NT2/D1 (cell line): Measurements from ENCODE around the gene ATXN7.

Source experiments
- DNase-seq: peaks from one replicate; pipeline ENCODE4 v3.0.0-alpha.2; 2011; ENCODE audit warnings: low read depth, low spot score
- H3K27me3 ChIP-seq: 2 replicates; pipeline ENCODE4 v1.6.0; 2011; ENCODE audit warnings: mild to moderate bottlenecking; ENCODE audit not compliant: insufficient read length, insufficient read depth
- H3K36me3 ChIP-seq: 2 replicates; pipeline ENCODE4 v1.6.1; 2011; ENCODE audit warnings: mild to moderate bottlenecking, low read length, mixed read lengths; ENCODE audit not compliant: insufficient read depth, insufficient read length
- H3K4me1 ChIP-seq: 2 replicates; pipeline ENCODE4 v1.5.1; 2011; ENCODE audit not compliant: insufficient read depth, insufficient read length
- H3K4me3 ChIP-seq: 2 replicates; pipeline ENCODE4 v1.5.1; 2011; ENCODE audit warnings: low read depth; ENCODE audit not compliant: insufficient read length
- H3K9ac ChIP-seq: 2 replicates; pipeline ENCODE4 v1.6.0; 2011; ENCODE audit warnings: low read depth; ENCODE audit not compliant: insufficient read length
- H3K9me3 ChIP-seq: 2 replicates; pipeline ENCODE4 v1.5.1; 2011; ENCODE audit warnings: mild to moderate bottlenecking, low read length; ENCODE audit not compliant: insufficient read depth
- SUZ12 ChIP-seq: IDR thresholded peaks from 2 replicates; pipeline ENCODE4 v1.6.1; 2011; ENCODE audit not compliant: insufficient read length, insufficient read depth; ENCODE audit errors: extremely low read depth
- YY1 ChIP-seq: IDR thresholded peaks from 2 replicates; pipeline ENCODE4 v1.6.1; 2011; ENCODE audit not compliant: insufficient read length, insufficient read depth
- ZNF274 ChIP-seq: IDR thresholded peaks from 2 replicates; pipeline ENCODE4 v1.6.1; 2011; ENCODE audit warnings: mild to moderate bottlenecking, low read depth, low read length

ATXN7 gene

DNA sequence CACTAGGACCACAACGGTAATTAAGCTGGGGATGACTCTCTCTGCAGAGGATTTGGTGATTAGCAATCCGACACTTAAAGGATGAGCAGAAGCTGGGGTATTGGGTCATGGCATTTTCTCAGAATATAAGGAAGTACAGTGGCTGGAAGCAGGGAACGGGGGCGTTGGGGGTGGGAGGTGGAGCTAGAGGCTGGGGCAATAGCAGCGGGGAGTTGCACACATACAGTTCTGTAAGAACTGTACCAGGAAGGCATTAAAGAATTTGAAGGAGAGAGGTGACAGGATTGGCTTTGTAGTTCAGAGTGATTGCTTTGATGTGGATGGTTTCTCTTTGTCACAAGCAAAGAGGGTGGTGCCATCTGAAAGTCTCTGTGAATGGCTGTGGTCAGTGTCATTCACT is 131.4 kb downstream of the ATXN7 start:
- no peak for TF ChIP-seq YY1
- TF ChIP-seq SUZ12 = no peak
- TF ChIP-seq ZNF274 = no peak
- Histone ChIP-seq H3K36me3 (peaks cover 79% of the 10 kb centered on the region), H3K9me3 (no peaks in the 10 kb centered on the region), H3K4me1 (peaks cover 3% of the 10 kb centered on the region), H3K4me3 (no peak overlapping the region), H3K9ac (no peak overlapping the region), H3K27me3 (no peaks in the 10 kb centered on the region)
- DNase-seq = no peak

DNA sequence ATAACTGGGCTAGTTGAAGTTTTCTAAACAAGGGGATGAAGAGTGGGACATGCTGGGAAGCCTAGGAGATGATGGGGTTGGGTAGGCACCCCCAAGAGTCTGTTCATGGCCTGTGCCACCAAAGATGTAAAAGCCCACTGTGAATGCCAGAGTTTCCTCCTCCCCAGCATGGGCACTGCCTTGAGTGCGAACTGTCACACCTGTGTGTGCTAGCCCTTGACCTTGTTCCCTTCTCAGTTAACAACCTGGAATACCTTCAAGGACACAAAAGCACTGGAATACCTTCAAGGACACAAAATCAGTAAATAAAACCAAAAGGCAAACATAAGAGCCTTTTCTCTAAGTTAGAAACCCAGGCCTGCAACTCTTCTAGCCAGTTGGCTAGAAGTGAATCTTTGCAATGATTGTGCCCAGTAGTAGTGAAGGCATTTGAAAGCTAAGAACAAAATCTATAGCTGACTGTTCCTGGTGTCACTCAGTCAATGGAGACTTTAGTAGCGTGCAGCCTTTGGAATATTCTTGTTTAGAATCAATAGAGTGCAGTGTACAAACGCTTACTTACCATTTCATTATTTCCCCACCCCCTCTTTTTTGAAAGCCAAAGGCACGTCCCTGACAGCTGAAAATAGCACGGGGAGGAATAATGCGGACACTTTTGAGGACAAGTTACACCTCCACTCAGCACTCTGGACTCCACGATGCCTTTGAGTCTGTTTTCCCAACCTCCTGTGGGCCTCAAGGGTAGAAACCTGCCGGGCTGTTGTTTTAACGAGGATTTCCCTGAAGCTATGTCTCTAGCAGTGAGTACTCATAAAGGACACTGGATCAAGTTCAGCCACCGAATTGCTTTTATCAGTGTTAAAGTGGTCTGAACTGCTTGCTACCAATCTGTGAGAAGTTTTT is 135.4 kb downstream of the ATXN7 start:
- Histone ChIP-seq H3K36me3 (peaks cover 65% of the 10 kb centered on the region), H3K9ac (no peak overlapping the region), H3K27me3 (no peaks in the 10 kb centered on the region), H3K4me1 (peaks cover 3% of the 10 kb centered on the region), H3K4me3 (no peak overlapping the region), H3K9me3 (no peaks in the 10 kb centered on the region)
- no peak for DNase-seq
- TF ChIP-seq YY1 = no peak

DNA sequence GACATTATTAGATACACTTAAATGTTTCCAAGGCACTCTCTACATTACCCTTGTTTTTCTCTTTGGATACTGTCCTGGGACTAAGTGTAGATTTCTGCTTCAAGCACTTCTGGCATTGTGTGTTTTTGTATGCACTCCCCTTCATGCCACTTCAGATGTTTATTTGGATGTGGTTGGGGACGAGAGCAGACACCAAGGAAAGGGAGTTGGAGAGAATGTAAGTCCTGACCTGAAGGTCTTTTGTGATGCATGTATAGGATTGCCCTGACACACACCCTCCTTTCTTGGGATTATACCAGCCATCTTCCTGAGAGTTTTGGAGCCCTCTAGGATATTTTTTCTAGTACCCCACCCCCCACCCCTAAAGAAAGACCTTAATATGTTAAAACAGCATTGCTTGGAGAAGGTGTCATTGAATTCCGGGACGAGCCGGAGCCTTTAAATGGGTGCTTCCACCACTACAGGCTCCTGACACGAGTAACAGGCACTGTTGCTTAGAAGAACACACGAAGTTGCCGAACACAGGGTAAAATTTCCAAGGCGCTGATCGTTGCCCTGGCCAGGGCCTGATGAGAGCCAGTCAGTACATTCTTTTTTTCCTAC is 136.9 kb downstream of the ATXN7 start:
- Histone ChIP-seq H3K27me3 (no peaks in the 10 kb centered on the region), H3K4me1 (no peaks in the 10 kb centered on the region), H3K9me3 (no peaks in the 10 kb centered on the region), H3K9ac (no peak overlapping the region), H3K36me3 (peaks cover 66% of the 10 kb centered on the region), H3K4me3 (no peak overlapping the region)
- peak; percentile 56 for DNase-seq
- TF ChIP-seq YY1 (no peak), ZNF274 (no peak), SUZ12 (no peak)

DNA sequence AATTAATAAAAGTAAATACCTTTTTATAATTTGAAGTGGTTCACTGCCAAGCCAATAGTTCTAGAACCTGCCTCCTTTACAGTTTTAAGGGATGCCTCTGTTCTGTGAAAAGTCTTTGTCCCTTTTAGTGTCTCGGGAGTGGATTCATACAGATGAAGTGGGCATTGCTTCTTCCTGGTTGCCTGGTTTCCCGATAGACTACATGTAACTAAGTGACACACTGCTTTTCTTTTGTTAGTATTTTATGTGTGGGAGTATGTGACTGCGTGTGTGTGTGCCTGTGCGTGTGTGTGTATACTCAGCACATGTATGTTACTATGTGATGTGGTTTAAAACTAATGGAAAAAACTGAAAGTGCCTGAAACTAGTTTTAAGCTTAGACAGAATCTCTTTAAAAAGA is 138.6 kb downstream of the ATXN7 start:
- DNase-seq = no peak
- H3K4me3 ChIP-seq = no peak overlapping the region
- H3K9me3 ChIP-seq = no peaks in the 10 kb centered on the region
- TF ChIP-seq SUZ12 (no peak), ZNF274 (no peak), YY1 (no peak)
- H3K36me3 ChIP-seq = peaks cover 68% of the 10 kb centered on the region
- H3K9ac ChIP-seq = no peak overlapping the region
- H3K4me1 ChIP-seq = no peaks in the 10 kb centered on the region
- no peaks in the 10 kb centered on the region for H3K27me3 ChIP-seq

DNA sequence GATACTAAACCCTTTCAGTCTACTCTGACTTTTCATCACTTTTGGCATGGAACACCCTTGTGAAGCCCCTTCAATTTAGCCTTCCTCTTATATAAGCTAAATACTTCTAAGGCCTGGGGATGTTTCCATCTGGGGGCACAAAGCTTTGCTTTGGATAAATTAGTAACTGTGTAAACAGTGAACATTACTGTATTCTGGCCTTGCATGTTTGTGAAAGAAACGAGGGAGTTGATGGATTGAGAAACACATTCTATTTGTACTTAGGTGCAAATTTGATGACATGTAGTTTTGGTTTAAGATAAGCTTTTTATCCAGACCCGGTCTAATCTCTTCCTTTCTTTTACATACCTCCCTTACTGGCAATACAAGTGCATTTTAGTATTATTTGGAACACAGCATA is 139.9 kb downstream of the ATXN7 start:
- Histone ChIP-seq H3K9me3 (no peaks in the 10 kb centered on the region), H3K9ac (no peak overlapping the region), H3K4me3 (no peak overlapping the region), H3K36me3 (peaks cover 69% of the 10 kb centered on the region), H3K27me3 (no peaks in the 10 kb centered on the region), H3K4me1 (no peaks in the 10 kb centered on the region)
- TF ChIP-seq ZNF274 = no peak
- TF ChIP-seq SUZ12 = no peak
- TF ChIP-seq YY1 = no peak
- no peak for DNase-seq

DNA sequence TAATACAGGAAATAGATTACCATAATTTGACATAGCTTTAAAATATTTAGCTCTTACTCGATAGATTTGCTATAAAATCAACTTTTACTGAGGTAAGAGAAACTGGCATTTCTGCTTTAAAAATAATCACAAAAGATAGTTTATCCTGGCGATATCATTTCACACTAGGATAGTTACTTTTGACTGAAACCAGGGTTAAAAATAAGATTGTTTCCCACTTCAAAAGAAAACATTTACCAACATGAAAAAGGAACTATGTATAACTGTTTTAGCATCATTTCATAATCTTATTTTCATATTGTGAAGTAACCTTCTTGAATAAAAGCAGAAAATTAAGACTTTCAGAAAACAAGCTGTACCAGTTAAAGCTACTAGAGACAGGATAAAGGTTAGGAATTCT is 144.3 kb downstream of the ATXN7 start:
- peaks cover 93% of the 10 kb centered on the region for H3K36me3 ChIP-seq

DNA sequence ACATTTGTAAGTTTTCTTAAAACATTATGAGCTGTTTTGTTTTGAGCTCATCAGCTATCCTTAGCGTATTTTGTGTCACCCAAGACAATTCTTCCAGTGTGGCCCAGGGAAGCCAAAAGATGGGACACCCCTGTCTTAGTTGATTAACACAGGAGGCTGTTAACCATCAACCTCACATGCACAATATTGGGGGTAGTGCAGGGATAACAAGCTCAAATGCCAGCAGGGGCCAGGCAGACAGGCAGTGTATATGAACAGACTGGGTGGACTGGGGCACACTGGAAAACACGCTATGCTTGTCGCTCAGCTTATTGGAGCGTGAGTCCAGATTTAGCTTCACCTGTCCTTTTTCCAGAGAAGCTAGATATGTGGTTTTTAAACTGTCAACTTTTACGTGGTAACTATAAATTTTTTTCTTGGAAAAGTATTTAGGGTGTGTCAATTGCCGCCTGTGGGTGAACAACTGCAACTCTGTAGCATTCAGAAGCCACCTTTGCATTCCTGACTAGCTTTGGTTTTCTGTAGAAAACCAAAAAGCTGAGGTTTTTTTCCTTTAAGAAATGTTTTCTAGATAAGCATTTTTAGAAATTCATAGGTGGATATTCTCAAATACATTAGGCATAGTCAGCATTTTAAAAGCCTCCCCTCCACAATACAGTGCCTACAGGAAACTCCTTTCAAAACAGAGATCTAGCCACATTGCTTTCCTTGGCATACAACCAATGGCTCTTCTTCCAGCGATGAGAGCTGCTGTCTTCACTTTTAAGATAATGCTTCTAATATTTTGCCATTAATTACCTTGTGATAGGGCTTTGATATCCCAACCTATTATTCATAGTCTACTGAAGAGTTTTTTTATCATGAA is 145.1 kb downstream of the ATXN7 start:
- TF ChIP-seq YY1 = no peak
- no peak for TF ChIP-seq ZNF274
- no peak for TF ChIP-seq SUZ12
- no peaks in the 10 kb centered on the region for H3K4me1 ChIP-seq
- H3K36me3 ChIP-seq = peaks cover 98% of the 10 kb centered on the region
- H3K4me3 ChIP-seq = no peak overlapping the region
- no peak overlapping the region for H3K9ac ChIP-seq
- no peaks in the 10 kb centered on the region for H3K9me3 ChIP-seq
- no peaks in the 10 kb centered on the region for H3K27me3 ChIP-seq
- no peak for DNase-seq

More for the DNA sequence above, 144.3 kb downstream of the ATXN7 start:
- Histone ChIP-seq H3K27me3 (no peaks in the 10 kb centered on the region), H3K4me1 (no peaks in the 10 kb centered on the region), H3K4me3 (no peak overlapping the region), H3K9ac (no peak overlapping the region), H3K9me3 (no peaks in the 10 kb centered on the region)
- TF ChIP-seq ZNF274 = no peak
- TF ChIP-seq SUZ12 = no peak
- TF ChIP-seq YY1 = no peak
- DNase-seq = no peak
